Activated B cell treated with CpG ODN at 0.5 μM for 24 hours (primary cell): ENCODE results near the gene RGS1. TPM values are rescaled to one million over a fixed set of nuclear protein-coding genes. Genes with fewer than 3 reads are reported as not detected.

Source experiments
- ATAC-seq: fragments of 200-7000 bp; cut with Tn5 transposase; one replicate; pipeline ENCODE4 v1.10.0; 2021; ENCODE audit warnings: low read depth, mild to moderate bottlenecking, moderate library complexity
- CTCF ChIA-PET: fragments of 350-600 bp; sonication (Branson Sonifier 250); formaldehyde crosslinking; loops from one replicate; lab custom pipeline; 2021; ENCODE audit warnings: antibody characterized with exemption; lab: Charles Lee
- POLR2A ChIA-PET: fragments of 350-600 bp; sonication (Branson Sonifier 250); formaldehyde crosslinking; loops from one replicate; lab custom pipeline; 2021; ENCODE audit warnings: antibody characterized with exemption; lab: Charles Lee
- DNase-seq: peaks from one replicate; pipeline ENCODE4 v3.0.0; 2022
- H3K27ac Mint-ChIP-seq: one replicate; pipeline ENCODE4 v1.8.0; 2020; ENCODE audit warnings: mixed read lengths
- H3K27me3 Mint-ChIP-seq: one replicate; pipeline ENCODE4 v1.8.0; 2021; ENCODE audit warnings: mixed read lengths
- H3K36me3 Mint-ChIP-seq: one replicate; pipeline ENCODE4 v1.8.0; 2021; ENCODE audit warnings: low read depth, mixed read lengths
- H3K4me1 Mint-ChIP-seq: one replicate; pipeline ENCODE4 v1.8.0; 2021; ENCODE audit warnings: mixed read lengths
- H3K4me3 Mint-ChIP-seq: one replicate; pipeline ENCODE4 v1.8.0; 2020; ENCODE audit warnings: mild to moderate bottlenecking, mixed read lengths
- H3K9me3 Mint-ChIP-seq: one replicate; pipeline ENCODE4 v1.8.0; 2020; ENCODE audit warnings: mixed read lengths
- intact Hi-C: fragments of 100-400 bp; cut with micrococcal nuclease; formaldehyde crosslinking; loops from one replicate; pipeline ENCODE4 v1.15.1; 2024
- total RNA-seq: library from RNA; stranded (reverse); gene quantifications from 2 replicates; pipeline ENCODE4 v1.2.3, GENCODE V29; 2022
- TF ChIP-seq, protein P1 (sequence below): fragments of 200-600 bp; IDR thresholded peaks from one replicate; pipeline ENCODE4 v1.8.0; 2022; ENCODE audit warnings: antibody characterized with exemption, mild to moderate bottlenecking

Gene RGS1
- total RNA-seq, 1 donor from 2014 or later = 56.8 TPM

DNA sequence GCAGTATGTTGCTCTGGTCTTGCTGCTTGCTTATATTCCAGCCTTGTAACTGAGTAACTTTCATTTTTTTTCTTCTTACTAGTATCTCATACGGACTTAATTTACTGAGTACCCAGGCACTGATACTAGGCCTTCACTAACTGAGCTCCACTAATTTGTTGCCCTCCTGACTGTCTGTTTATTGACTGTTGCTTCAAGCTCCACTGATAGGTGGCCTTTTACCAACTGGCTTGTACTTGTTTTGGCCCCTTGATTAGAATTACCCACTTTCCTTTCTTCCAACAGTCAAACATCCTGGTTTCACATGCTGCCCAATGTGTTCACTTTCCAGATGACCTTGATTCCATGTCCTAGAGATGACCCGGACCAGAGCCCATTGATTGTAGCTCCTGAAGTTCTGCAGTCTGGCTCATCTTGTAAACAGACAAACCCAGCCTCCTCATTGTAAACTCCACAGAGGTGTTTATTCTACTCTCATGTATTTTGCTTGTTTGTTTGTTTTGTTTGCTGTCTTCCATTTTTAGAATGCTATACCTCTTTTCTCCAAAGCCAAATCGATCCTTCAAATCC lies 27.7 kb downstream of the RGS1 start:
- POLR2A ChIA-PET = interaction anchor here (0.8 kb wide), 1 partner anchor 97 kb away, joined by 3 read pairs; no protein-coding TSS in a partner anchor
- Mint-ChIP-seq H3K27ac (no peak overlapping the region), H3K36me3 (no peaks in the 10 kb centered on the region), H3K27me3 (no peaks in the 10 kb centered on the region), H3K4me1 (peaks cover 46% of the 10 kb centered on the region), H3K9me3 (no peaks in the 10 kb centered on the region), H3K4me3 (no peak overlapping the region)
- ATAC-seq = no peak
- no peak for DNase-seq
- TF ChIP-seq, protein P1, sequence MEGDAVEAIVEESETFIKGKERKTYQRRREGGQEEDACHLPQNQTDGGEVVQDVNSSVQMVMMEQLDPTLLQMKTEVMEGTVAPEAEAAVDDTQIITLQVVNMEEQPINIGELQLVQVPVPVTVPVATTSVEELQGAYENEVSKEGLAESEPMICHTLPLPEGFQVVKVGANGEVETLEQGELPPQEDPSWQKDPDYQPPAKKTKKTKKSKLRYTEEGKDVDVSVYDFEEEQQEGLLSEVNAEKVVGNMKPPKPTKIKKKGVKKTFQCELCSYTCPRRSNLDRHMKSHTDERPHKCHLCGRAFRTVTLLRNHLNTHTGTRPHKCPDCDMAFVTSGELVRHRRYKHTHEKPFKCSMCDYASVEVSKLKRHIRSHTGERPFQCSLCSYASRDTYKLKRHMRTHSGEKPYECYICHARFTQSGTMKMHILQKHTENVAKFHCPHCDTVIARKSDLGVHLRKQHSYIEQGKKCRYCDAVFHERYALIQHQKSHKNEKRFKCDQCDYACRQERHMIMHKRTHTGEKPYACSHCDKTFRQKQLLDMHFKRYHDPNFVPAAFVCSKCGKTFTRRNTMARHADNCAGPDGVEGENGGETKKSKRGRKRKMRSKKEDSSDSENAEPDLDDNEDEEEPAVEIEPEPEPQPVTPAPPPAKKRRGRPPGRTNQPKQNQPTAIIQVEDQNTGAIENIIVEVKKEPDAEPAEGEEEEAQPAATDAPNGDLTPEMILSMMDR = no peak
- CTCF ChIA-PET = interaction anchor here (1.0 kb wide), 1 partner anchor 126 kb away, joined by 3 read pairs; no protein-coding TSS in a partner anchor
- intact Hi-C loops = no loop called here

DNA sequence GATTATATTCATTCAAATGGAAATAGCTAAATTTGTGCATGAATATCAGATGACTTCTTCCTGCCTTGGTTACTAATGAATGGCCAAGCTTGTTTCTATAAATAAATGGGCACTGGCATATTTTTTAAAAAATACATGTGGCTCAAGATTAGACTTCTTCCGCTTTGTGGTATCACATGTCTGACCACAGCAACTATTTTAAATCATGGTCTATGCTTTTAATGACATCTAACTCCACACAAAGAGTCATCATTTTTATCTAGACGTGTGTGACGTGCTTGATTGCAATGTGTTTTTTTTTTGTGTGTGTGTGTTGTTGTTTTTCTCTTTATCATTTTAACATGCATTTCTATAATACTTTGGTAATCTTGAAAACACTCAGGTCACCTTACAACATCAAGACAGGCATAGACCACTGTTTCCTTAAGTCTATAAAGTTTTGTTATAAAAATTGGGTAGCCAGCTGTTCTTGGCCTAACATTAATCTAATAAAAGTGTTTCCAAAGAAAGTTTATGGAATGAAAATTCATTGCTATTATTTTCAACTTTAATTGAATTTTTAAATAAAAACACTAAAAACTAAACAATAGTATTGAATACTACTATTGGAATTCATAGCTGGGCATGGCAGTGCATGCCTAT lies 29.5 kb downstream of the RGS1 start:
- Mint-ChIP-seq H3K27me3 (no peaks in the 10 kb centered on the region), H3K36me3 (no peaks in the 10 kb centered on the region), H3K9me3 (no peaks in the 10 kb centered on the region), H3K4me3 (peak overlapping the region; percentile 55), H3K4me1 (peaks cover 62% of the 10 kb centered on the region), H3K27ac (peak overlapping the region; percentile 57)
- ChIA-PET POLR2A (interaction anchor here (0.6 to 1.2 kb wide), 3 partner anchors 60 to 88 kb away, joined by 3 to 7 read pairs (median 4); no protein-coding TSS in a partner anchor), CTCF (interaction anchor here (0.7 to 0.9 kb wide), 2 partner anchors 50 to 125 kb away, joined by 3 read pairs; no protein-coding TSS in a partner anchor)
- intact Hi-C loops = loop anchor here (1.0 kb wide), 2 partner anchors 30 to 89 kb away; partner anchors contain the start of gene RGS1
- TF ChIP-seq, protein P1 = no peak
- DNase-seq = no peak
- no peak for ATAC-seq

DNA sequence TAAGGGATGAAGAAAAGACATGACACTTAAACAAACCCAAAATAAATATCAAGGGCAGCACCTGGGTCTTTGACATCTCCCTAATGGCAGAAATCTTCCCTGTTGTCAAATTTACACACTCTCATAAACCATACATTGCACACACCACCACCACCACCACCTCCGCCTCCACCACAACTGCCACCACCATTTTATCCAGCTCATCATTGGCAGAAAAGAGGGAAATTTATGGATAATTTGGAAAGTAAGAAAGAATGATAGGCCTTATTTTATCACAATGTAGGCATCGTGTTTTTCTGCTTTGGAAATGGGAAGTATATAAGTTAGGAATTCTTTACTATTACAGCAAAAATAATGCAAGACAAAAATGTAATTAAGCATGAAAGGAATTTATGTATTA lies 33.1 kb downstream of the RGS1 start:
- H3K36me3 Mint-ChIP-seq = no peaks in the 10 kb centered on the region
- no peaks in the 10 kb centered on the region for H3K9me3 Mint-ChIP-seq
- TF ChIP-seq, protein P1 = no peak
- ChIA-PET CTCF (interaction anchor here (0.8 to 3.5 kb wide), 17 partner anchors 19 to 411 kb away, joined by 3 to 84 read pairs (median 5); no protein-coding TSS in a partner anchor), POLR2A (interaction anchor here (1.0 to 3.0 kb wide), 9 partner anchors 25 to 450 kb away, joined by 3 to 22 read pairs (median 5); partner anchors contain the start of genes RGS2 and UCHL5)
- peak overlapping the region; percentile 86 for H3K27ac Mint-ChIP-seq
- DNase-seq = no peak
- ATAC-seq = no peak
- peak overlapping the region; percentile 57 for H3K4me3 Mint-ChIP-seq
- H3K4me1 Mint-ChIP-seq = peaks cover 34% of the 10 kb centered on the region
- intact Hi-C loops = loop anchor here (1.0 to 2.0 kb wide), 13 partner anchors 18 to 514 kb away; partner anchors contain the start of genes CDC73, RGS1, RGS2 and RO60
- H3K27me3 Mint-ChIP-seq = peaks cover 2% of the 10 kb centered on the region

DNA sequence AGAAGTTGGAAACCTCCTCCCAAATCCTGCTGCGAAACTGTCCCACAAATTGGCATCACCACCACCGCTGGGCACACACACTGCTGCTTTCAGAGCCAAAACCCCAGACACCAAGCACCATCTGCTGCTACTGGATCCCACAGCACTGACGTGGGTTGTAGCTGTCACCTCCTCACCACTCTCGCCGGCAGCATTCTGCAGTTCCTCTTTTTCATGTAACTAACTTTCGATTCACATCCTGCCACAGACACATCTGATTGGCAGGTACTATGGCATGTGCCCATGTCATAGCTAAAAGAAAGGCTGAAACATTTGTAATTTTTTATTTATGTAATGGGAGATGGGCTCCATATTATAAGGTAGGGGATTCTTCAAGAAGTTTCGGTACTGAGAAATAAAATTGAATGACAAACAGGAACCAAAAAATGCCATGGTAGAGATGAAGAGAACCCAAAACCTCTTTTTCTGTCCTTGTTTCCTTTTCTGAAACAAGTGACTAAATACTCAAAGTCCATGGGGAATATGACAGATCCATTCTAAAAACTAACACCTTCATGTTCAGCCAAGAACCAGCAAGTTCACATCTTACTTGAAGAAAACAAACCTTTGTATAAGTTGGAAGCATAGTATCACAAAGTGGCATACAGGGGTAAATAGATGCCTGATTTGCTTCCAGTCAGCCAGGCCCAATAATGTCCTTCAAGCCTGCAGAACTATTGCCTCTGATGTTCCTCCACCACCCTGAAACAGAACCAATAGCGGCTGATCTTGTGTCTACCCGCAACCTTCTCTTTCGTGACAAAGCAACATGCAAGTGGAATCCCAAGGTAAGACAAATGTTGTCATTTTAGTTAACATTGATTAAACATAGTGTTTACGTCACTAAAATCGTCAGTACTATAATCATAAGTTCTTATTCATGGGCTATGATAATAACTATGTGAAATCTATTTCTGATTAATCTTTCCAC lies 33.8 kb downstream of the RGS1 start:
- TF ChIP-seq, protein P1 = no peak
- ChIA-PET CTCF (interaction anchor here (0.7 to 4.3 kb wide), 21 partner anchors 19 to 410 kb away, joined by 3 to 106 read pairs (median 4); no protein-coding TSS in a partner anchor), POLR2A (interaction anchor here (0.6 to 3.0 kb wide), 12 partner anchors 25 to 449 kb away, joined by 3 to 22 read pairs (median 5); partner anchors contain the start of genes RGS2 and UCHL5)
- Mint-ChIP-seq H3K27me3 (peaks cover 4% of the 10 kb centered on the region), H3K4me3 (peak overlapping the region; percentile 57), H3K4me1 (peaks cover 32% of the 10 kb centered on the region), H3K9me3 (no peaks in the 10 kb centered on the region), H3K27ac (peak overlapping the region; percentile 86), H3K36me3 (no peaks in the 10 kb centered on the region)
- ATAC-seq (peak; percentile 91), DNase-seq (peak; percentile 56)
- intact Hi-C loops = loop anchor here (1.0 to 2.0 kb wide), 13 partner anchors 17 to 513 kb away; partner anchors contain the start of genes CDC73, RGS1, RGS2 and RO60
